GM18861 (cell line): ENCODE measurements around the gene TAF7L.
"Not testable (repeated sequence)": the region's sequence is repeated elsewhere in the genome, so short reads cannot be mapped to it uniquely, and the experiment has no call there.

Experiments
- ATAC-seq: cut with Tn5 transposase; IDR thresholded peaks from one replicate; pipeline ENCODE4 v1.9.1; 2021; ENCODE audit not compliant: unreplicated experiment

Gene TAF7L, protein sequence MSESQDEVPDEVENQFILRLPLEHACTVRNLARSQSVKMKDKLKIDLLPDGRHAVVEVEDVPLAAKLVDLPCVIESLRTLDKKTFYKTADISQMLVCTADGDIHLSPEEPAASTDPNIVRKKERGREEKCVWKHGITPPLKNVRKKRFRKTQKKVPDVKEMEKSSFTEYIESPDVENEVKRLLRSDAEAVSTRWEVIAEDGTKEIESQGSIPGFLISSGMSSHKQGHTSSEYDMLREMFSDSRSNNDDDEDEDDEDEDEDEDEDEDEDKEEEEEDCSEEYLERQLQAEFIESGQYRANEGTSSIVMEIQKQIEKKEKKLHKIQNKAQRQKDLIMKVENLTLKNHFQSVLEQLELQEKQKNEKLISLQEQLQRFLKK

GRCh38 chrX:101290957-101291603, at the start of gene TAF7L:
Gene TAF7L, minus strand, starts transcription at chrX:101291334. Its CDS starts 3,791 bp downstream, at chrX:101287543.
- no peak for ATAC-seq

DNA sequence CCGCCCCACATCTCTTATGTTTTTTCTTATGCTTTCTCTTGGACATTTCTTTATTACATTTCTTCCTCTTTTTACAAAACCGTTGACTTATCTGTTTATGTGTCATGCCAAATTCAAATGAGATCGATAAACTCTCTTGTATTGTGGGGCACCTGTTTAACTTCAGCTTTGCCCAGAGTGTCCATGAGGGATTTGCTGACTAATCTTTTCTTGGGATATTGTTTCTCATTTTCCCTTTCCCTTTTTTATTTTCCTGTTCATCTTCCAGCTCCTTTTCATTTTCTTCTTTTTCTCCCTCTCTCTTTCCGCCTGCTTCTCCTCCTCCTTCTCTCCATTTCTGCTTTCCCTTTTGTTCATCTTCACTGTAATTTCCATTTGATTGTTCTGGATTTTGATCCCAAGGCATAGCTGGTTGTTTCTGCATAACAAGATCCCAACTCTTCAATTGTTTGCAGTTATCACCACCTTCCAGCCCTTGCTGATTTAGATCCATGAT, 46.7 kb upstream of the TAF7L start:
- ATAC-seq, result no peak

GRCh38 chrX:101334310-101334709, 43.2 kb upstream of the TAF7L start:
- ATAC-seq, result not testable (repeated sequence)

GRCh38 chrX:101326600-101326999, 35.5 kb upstream of the TAF7L start:
- not testable (repeated sequence) for ATAC-seq

DNA sequence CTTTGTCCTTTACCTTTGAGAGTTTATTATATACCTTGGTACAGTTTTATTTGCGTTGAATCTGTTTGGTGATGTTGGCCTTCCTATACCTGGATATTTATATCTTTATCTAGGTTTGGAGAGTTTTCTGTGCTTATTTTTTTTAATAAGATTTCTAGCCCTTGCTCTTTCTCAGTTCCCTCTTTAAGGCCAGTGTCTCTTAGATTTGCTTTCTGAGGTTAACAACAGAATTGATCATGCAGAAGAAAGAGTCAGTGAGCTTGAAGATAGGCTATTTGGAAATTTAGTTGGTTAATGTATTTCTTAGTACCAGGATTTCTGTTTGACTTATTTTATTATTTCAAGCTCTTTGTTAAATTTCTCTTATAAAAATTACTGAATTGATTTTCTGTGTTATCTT, 12.7 kb upstream of the TAF7L start:
- ATAC-seq, result no peak

- not testable (repeated sequence) for ATAC-seq
These were observed 4.5 kb upstream of the TAF7L start for GRCh38 chrX:101295603-101296002.

GRCh38 chrX:101287402-101287801, 3.7 kb downstream of the TAF7L start:
- peak; percentile 80 for ATAC-seq

GRCh38 chrX:101276238-101276637, 14.9 kb downstream of the TAF7L start:
- ATAC-seq, result no peak

DNA sequence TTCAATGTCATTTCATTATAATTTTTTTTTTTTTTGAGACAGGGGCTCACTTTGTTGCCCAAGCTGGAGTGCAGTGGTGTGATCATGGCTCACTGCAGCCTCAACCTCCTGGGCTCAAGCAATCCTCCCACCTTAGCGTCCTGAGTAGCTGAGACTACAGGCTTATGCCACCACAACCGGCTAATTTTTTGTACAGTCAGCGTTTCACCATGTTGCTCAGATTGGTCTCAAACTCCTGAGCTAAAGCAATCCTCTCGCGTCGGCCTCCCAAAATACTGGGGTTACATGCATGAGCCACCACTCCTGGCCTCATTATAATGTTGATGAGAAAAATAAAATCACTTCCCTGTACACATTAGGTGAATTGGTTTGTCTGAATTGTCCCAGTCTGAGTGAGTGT, 16.9 kb downstream of the TAF7L start:
- no peak for ATAC-seq

DNA sequence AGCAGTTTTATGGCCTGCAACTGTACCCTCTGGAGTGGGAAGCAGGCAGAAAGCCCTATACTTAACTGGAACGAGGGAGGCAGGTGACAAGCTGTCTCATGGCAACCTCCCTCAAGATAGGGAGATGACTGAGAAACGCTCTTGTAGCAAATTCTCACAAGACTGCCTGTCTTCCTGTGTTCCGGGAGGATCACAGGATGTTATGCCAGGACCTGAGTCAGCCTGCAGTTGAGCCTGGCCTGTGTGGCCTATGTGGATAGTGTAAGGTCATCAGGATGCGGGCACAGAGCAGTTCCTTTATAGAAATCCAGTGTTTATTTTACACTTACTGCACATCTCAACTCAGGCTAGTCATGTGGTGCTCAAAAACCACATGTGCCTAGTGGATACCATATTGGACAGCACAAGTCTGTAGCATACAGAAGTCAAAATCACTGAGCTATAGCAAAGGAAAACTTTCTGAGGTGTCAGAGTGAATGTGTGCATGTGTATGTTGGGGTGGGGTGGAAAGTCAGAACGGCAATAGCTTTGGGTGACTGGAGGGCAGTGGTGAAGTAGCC, 25.2 kb downstream of the TAF7L start:
- ATAC-seq, result no peak

GRCh38 chrX:101263766-101264165, 27.4 kb downstream of the TAF7L start:
- ATAC-seq, result no peak

- no peak for ATAC-seq
These were observed 28.5 kb downstream of the TAF7L start for GRCh38 chrX:101262590-101262989.

DNA sequence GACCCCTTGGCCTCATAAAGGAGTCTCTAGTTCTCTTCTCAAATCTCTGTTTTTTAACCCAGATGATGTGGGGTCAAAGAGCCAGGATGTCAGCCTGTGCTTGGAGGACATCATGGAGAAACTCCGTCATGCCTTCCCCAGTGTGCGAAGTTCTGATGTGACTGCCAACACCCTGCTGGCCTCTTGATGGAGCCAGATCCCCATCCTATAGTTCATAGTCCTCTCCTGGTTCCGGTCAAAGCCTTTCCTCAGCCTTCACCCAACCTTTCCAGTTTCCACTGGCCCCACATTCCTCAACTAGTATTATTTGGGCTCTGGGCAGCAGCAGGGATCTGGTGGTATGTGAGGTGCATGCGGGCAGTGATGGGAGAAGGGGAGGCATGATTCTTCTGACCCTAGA, 30.7 kb downstream of the TAF7L start:
- no peak for ATAC-seq

DNA sequence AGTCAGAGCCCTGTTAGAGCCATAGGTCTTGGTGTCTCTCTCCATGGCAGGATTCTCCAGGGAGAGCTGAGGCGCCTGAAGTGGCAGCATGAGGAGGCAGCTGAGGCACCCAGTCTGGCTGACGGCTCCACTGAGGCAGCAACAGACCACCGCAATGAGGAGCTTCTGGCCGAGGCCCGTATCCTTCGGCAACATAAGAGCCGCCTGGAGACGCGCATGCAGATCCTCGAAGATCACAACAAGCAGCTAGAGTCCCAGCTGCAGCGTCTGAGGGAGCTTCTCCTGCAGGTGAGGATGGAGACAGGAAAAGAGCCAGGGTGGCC, 32.9 kb downstream of the TAF7L start:
- no peak for ATAC-seq

- no peak for ATAC-seq
These were observed 33.5 kb downstream of the TAF7L start for GRCh38 chrX:101257448-101258258.

DNA sequence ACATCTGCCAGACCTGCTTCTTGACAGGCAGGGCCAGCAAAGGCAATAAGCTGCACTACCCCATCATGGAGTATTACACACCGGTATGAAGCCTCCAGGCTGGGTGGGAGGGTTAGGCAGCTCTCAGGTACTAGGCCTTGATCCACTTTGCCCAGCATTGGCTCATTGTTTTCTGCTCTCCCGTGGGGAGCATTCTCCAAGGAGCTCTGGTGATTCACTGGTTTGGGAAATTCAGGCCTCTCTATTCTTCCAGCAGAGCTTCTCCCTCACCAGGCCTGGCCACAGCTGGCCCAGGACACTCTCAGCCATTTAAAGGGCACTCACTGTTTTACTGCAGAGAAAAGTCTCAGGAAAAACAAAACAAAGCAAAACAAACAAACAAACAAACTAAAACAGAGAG, 38.5 kb downstream of the TAF7L start:
- no peak for ATAC-seq

DNA sequence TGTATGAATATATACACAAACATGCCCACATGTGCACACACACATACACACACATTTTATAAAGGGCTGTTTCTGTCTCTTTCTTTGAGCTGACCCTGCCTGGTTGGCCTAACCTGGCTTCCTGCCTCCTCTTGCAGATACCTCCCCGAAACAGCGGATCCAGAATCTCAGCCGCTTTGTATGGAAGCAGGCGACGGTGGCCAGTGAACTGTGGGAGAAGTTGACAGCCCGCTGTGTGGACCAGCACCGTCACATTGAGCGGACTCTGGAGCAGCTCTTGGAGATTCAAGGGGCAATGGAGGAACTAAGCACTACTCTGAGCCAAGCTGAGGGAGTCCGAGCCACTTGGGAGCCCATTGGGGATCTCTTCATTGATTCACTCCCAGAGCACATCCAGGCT, 49.6 kb downstream of the TAF7L start:
- no peak for ATAC-seq

DNA sequence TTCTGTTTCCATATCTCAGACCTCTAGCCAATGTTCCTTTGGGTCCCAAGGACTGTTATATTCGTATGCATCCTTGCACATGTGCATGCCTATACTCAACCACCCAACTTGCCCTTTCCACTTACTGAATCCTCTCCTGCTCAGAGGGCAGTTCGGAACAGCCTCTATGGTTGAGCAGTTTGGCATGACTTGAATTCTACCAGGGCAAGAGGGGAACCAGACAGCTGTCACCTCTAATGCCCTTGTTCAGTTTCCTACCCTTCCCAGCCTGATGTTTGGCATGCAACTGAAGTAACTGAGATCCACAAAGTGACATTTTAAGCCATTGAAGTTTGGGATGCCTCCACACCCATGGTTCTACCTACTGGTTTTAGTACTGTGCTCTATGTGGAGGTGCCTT, 54.1 kb downstream of the TAF7L start:
- no peak for ATAC-seq

- no peak for ATAC-seq
These were observed 58.8 kb downstream of the TAF7L start for GRCh38 chrX:101232316-101232715.

GRCh38 chrX:101231080-101231479, 60.1 kb downstream of the TAF7L start:
- ATAC-seq, result no peak

DNA sequence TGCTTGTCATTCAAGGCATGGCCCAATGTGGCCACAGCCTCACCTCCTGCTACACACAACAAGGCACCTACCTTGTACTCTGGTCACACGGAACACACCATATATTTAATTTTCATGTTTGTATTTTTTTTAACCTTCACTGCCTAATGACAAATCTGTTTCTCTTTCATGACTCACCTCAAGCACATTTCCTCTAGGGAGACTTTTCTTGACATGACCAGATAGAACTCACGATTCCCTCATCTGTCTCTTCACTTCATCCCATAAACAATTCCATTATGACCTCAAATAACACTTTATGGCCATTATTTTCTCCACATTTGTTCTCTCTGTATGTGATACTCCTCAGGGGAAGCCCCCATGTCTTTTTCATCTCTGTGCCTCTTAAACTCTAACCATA, 60.5 kb downstream of the TAF7L start:
- no peak for ATAC-seq
